HG03196 (cell line): Measurements from ENCODE around the gene A2M.

Experiments used
- ATAC-seq: cut with Tn5 transposase; IDR thresholded peaks from one replicate; pipeline ENCODE4 v1.9.1; 2021; ENCODE audit not compliant: unreplicated experiment

A2M gene

GRCh38 chr12:9122091-9122609, 6.4 kb upstream of the A2M start:
- no peak for ATAC-seq

- no peak for ATAC-seq
These were observed 4.9 kb upstream of the A2M start for GRCh38 chr12:9120487-9121184.

GRCh38 chr12:9118158-9118557, 2.4 kb upstream of the A2M start:
- peak; percentile 68 for ATAC-seq

GRCh38 chr12:9114946-9115345, 773 bp downstream of the A2M start:
- no peak for ATAC-seq

- ATAC-seq = no peak
These were observed 1.8 kb downstream of the A2M start for GRCh38 chr12:9113987-9114309.

- ATAC-seq = no peak
These were observed 2.3 kb downstream of the A2M start for GRCh38 chr12:9113296-9113986.

GRCh38 chr12:9112076-9112853, 3.5 kb downstream of the A2M start:
- ATAC-seq = no peak

GRCh38 chr12:9111525-9111924, 4.2 kb downstream of the A2M start:
- no peak for ATAC-seq

- no peak for ATAC-seq
These were observed 5.8 kb downstream of the A2M start for GRCh38 chr12:9109737-9110491.

- ATAC-seq = no peak
These were observed 6.6 kb downstream of the A2M start for GRCh38 chr12:9109213-9109522.

- ATAC-seq = no peak
These were observed 7.1 kb downstream of the A2M start for GRCh38 chr12:9108504-9109212.

- ATAC-seq = no peak
These were observed 8.2 kb downstream of the A2M start for GRCh38 chr12:9107542-9107873.

GRCh38 chr12:9106610-9107541, 8.8 kb downstream of the A2M start:
- no peak for ATAC-seq

GRCh38 chr12:9106067-9106466, 9.7 kb downstream of the A2M start:
- no peak for ATAC-seq

GRCh38 chr12:9104767-9105423, 10.8 kb downstream of the A2M start:
- ATAC-seq = no peak

GRCh38 chr12:9104087-9104486, 11.6 kb downstream of the A2M start:
- no peak for ATAC-seq

- ATAC-seq = no peak
These were observed 12.5 kb downstream of the A2M start for GRCh38 chr12:9103050-9103849.

GRCh38 chr12:9101018-9101687, 14.6 kb downstream of the A2M start:
- ATAC-seq = no peak
